MCF 10A (cell line): ENCODE measurements around the gene AGMO. TPM values are rescaled to one million over a fixed set of nuclear protein-coding genes. Genes with fewer than 3 reads are reported as not detected.

ENCODE experiments used
- BruUV-seq: library from RNA; stranded (reverse); fragments of 400-500 nt; replicated peaks from 2 replicates; lab custom pipeline; 2021; lab: Mats Ljungman, UMichigan
- CTCF ChIA-PET: fragments of 300-600 bp; sonication (Branson Sonifier 250); formaldehyde crosslinking; extraction: SDS; loops from one replicate; lab custom pipeline; 2021; ENCODE audit warnings: antibody characterized with exemption, inconsistent platforms; lab: Yijun Ruan, JAX
- POLR2A ChIA-PET: fragments of 300-600, 350-650 bp; sonication (Branson Sonifier 250); formaldehyde crosslinking; extraction: SDS; loops from one replicate; lab custom pipeline; 2020; ENCODE audit warnings: antibody characterized with exemption, inconsistent platforms; lab: Yijun Ruan, JAX
- DNase-seq: peaks from one replicate; pipeline ENCODE4 v3.0.0-alpha.2; 2018; ENCODE audit not compliant: unreplicated experiment
- H3K27ac Mint-ChIP-seq: one replicate; pipeline ENCODE4 v1.8.0; 2022; ENCODE audit warnings: mild to moderate bottlenecking, low read depth, mixed read lengths; ENCODE audit not compliant: unreplicated experiment
- H3K27me3 Mint-ChIP-seq: one replicate; pipeline ENCODE4 v1.8.0; 2022; ENCODE audit warnings: mixed read lengths; ENCODE audit not compliant: insufficient read depth, unreplicated experiment
- H3K36me3 Mint-ChIP-seq: one replicate; pipeline ENCODE4 v1.8.0; 2022; ENCODE audit warnings: mild to moderate bottlenecking, moderate library complexity, mixed read lengths; ENCODE audit not compliant: insufficient read depth, unreplicated experiment
- H3K4me1 Mint-ChIP-seq: one replicate; pipeline ENCODE4 v1.8.0; 2022; ENCODE audit warnings: mixed read lengths; ENCODE audit not compliant: insufficient read depth, unreplicated experiment
- H3K4me3 Mint-ChIP-seq: one replicate; pipeline ENCODE4 v1.8.0; 2022; ENCODE audit warnings: mild to moderate bottlenecking, moderate library complexity, mixed read lengths; ENCODE audit not compliant: unreplicated experiment
- H3K9me3 Mint-ChIP-seq: one replicate; pipeline ENCODE4 v1.8.0; 2022; ENCODE audit warnings: mixed read lengths; ENCODE audit not compliant: unreplicated experiment
- CTCF ChIP-seq: fragments of 200-600 bp; IDR thresholded peaks from one replicate; pipeline ENCODE4 v1.8.0; 2022; ENCODE audit warnings: antibody characterized with exemption, mild to moderate bottlenecking; ENCODE audit not compliant: unreplicated experiment
- intact Hi-C: fragments of 100-400 bp; cut with micrococcal nuclease; formaldehyde crosslinking; loops from 2 replicates; pipeline ENCODE4 v1.14.1; 2022
- total RNA-seq: library from RNA; stranded (reverse); gene quantifications from 2 replicates; pipeline ENCODE4 v1.2.3, GENCODE V29; 2022

The AGMO gene
- total RNA-seq, 1 experiment from 2014 or later = not detected

DNA sequence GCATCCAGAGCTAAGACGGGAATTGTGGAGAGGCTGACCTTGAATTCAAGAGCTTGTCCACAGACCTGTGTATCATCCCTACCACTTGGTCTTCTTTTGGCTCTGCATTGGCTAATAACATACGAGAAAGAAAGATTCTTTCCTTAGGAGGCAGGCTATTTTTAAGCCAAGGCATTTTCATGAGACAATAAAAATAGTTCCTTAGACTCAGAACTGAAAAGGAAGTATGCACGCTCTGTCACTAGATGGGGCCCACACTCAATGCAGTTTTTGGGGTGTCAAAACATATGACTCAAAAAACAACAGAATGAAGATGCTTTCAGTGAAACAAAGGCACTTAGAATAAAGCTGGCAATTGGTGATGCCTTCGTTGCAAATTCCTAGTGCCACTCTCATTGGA is 393.3 kb downstream of the AGMO start:
- TF ChIP-seq CTCF = no peak
- Mint-ChIP-seq H3K4me1 (no peaks in the 10 kb centered on the region), H3K36me3 (no peaks in the 10 kb centered on the region), H3K27me3 (peaks cover 45% of the 10 kb centered on the region), H3K9me3 (no peaks in the 10 kb centered on the region), H3K27ac (no peak overlapping the region), H3K4me3 (no peak overlapping the region)
- DNase-seq = no peak
- CTCF ChIA-PET = interaction anchor here (0.8 kb wide), 1 partner anchor 70 kb away, joined by 3 read pairs; no protein-coding TSS in a partner anchor
- POLR2A ChIA-PET = interaction anchor here (0.6 kb wide), 1 partner anchor 232 kb away, joined by 3 read pairs; no protein-coding TSS in a partner anchor
- intact Hi-C loops = no loop called here
- no TSS peak for BruUV-seq

- H3K4me1 Mint-ChIP-seq = no peaks in the 10 kb centered on the region
- ChIA-PET POLR2A (interaction anchor here (0.6 kb wide), 1 partner anchor 232 kb away, joined by 3 read pairs; no protein-coding TSS in a partner anchor), CTCF (interaction anchor here (0.8 kb wide), 1 partner anchor 69 kb away, joined by 3 read pairs; no protein-coding TSS in a partner anchor)
- H3K27ac Mint-ChIP-seq = no peak overlapping the region
- intact Hi-C loops = no loop called here
- no peaks in the 10 kb centered on the region for H3K9me3 Mint-ChIP-seq
- H3K27me3 Mint-ChIP-seq = peaks cover 39% of the 10 kb centered on the region
- TF ChIP-seq CTCF = no peak
- no peaks in the 10 kb centered on the region for H3K36me3 Mint-ChIP-seq
- H3K4me3 Mint-ChIP-seq = no peak overlapping the region
- no TSS peak for BruUV-seq
- DNase-seq = no peak
Measured at GRCh38 chr7:15167912-15168311, 393.9 kb downstream of the AGMO start.

- intact Hi-C loops = no loop called here
- Mint-ChIP-seq H3K27me3 (peaks cover 29% of the 10 kb centered on the region), H3K9me3 (no peaks in the 10 kb centered on the region), H3K36me3 (no peaks in the 10 kb centered on the region), H3K4me3 (no peak overlapping the region), H3K27ac (no peak overlapping the region), H3K4me1 (no peaks in the 10 kb centered on the region)
- CTCF ChIA-PET = no interaction called here
- BruUV-seq = no TSS peak
- POLR2A ChIA-PET = no interaction called here
- no peak for DNase-seq
- TF ChIP-seq CTCF = no peak
Measured at GRCh38 chr7:15166620-15167019, 395.2 kb downstream of the AGMO start.

DNA sequence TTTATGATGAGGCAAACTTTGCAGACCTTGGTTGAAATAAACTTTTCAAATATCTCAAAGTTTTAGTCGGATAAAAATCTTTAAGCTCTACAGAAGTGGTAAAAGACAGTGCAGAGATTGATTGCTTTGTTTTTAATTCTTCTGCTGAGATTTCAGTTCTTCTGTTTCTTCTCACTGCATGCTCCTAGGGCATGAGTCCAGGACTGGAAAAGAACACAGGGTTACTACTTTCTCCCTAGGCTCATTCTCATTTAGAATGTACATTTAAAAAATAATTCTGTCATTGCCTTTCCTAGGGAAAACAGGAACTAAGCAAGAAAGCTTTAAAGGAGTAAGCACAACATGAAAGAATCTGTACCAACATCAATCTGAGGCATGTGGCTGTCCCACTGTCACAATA is 402.6 kb downstream of the AGMO start:
- BruUV-seq = no TSS peak
- intact Hi-C loops = no loop called here
- CTCF ChIA-PET = interaction anchor here (0.6 kb wide), 1 partner anchor 37 kb away, joined by 3 read pairs; no protein-coding TSS in a partner anchor
- H3K27me3 Mint-ChIP-seq = peaks cover 12% of the 10 kb centered on the region
- H3K4me1 Mint-ChIP-seq = no peaks in the 10 kb centered on the region
- H3K4me3 Mint-ChIP-seq = no peak overlapping the region
- no peak overlapping the region for H3K27ac Mint-ChIP-seq
- no peaks in the 10 kb centered on the region for H3K9me3 Mint-ChIP-seq
- POLR2A ChIA-PET = no interaction called here
- no peak for DNase-seq
- H3K36me3 Mint-ChIP-seq = no peaks in the 10 kb centered on the region
- no peak for TF ChIP-seq CTCF
